Lower leg skin (tissue), 3 donors: ENCODE data around the gene TFEB.

Experiments used
- POLR2A ChIP-seq, 2 donors: fragments of 450-650 bp; IDR thresholded peaks; one replicate each; pipeline ENCODE4 v1.6.1; 2016 to 2017; ENCODE audit warnings: antibody characterized with exemption in 2 of 2, mild to moderate bottlenecking in 1 of 2, moderate library complexity in 1 of 2
- TF ChIP-seq, protein P1 (sequence below), 3 donors: fragments of 450-650 bp; IDR thresholded peaks; one replicate each; pipeline ENCODE4 v1.5.1; 2016; ENCODE audit warnings: antibody characterized with exemption in 3 of 3, mild to moderate bottlenecking in 3 of 3, moderate library complexity in 2 of 3

DNA sequence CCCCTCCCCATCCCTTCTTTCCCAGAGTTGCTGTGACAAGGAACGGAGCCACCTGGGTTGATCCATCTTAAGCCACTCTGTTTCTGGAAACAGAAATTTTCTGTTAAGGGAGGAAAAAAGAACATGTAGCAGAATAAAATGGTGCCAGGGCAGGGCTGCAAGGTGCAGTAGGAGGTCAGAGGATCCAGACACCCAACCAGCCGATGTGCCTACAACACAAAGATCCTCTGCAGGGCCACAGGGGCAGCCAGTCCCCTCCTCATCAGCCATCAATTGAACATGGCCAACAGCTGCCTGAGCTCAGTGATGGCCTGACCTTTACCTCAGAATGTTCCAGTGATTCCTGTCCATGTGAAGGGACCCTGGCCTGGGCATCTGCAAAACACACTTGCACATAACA is 85.3 kb downstream of the TFEB start:
- no peak for TF ChIP-seq POLR2A (IDR thresholded peaks at IDR 0.05)
- TF ChIP-seq, protein P1, sequence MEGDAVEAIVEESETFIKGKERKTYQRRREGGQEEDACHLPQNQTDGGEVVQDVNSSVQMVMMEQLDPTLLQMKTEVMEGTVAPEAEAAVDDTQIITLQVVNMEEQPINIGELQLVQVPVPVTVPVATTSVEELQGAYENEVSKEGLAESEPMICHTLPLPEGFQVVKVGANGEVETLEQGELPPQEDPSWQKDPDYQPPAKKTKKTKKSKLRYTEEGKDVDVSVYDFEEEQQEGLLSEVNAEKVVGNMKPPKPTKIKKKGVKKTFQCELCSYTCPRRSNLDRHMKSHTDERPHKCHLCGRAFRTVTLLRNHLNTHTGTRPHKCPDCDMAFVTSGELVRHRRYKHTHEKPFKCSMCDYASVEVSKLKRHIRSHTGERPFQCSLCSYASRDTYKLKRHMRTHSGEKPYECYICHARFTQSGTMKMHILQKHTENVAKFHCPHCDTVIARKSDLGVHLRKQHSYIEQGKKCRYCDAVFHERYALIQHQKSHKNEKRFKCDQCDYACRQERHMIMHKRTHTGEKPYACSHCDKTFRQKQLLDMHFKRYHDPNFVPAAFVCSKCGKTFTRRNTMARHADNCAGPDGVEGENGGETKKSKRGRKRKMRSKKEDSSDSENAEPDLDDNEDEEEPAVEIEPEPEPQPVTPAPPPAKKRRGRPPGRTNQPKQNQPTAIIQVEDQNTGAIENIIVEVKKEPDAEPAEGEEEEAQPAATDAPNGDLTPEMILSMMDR (IDR thresholded peaks at IDR 0.05) = no peak
